Fibroblast of skin of left biceps (primary cell): ENCODE results near the gene IL1R2.
A peak's percentile ranks its signal among the peaks of the same experiment; 100 is the strongest.

Source experiments
- DNase-seq, 2 experiments: peaks; one replicate each; pipeline ENCODE4 v3.0.0-alpha.2; 2013; ENCODE audit warnings: low read depth in 2 of 2

The IL1R2 gene

GRCh38 chr2:102022884-102023539 is 31.3 kb downstream of the IL1R2 start:
- DNase-seq = no peak

- DNase-seq = no peak
Observed at GRCh38 chr2:102024410-102024809, 32.6 kb downstream of the IL1R2 start.

GRCh38 chr2:102025016-102025501 is 33.3 kb downstream of the IL1R2 start:
- DNase-seq = peak; percentile 59 to 68

GRCh38 chr2:102025583-102026267 is 34.0 kb downstream of the IL1R2 start:
- no peak for DNase-seq

GRCh38 chr2:102027036-102027980 is 35.5 kb downstream of the IL1R2 start:
- DNase-seq = peak; percentile 67 to 71

- DNase-seq = no peak
Observed at GRCh38 chr2:102028470-102028869, 36.7 kb downstream of the IL1R2 start.

GRCh38 chr2:102029405-102029804 is 37.6 kb downstream of the IL1R2 start:
- DNase-seq = no peak

GRCh38 chr2:102029952-102030351 is 38.2 kb downstream of the IL1R2 start:
- DNase-seq = no peak

- DNase-seq = no peak
Observed at GRCh38 chr2:102030502-102030854, 38.7 kb downstream of the IL1R2 start.

GRCh38 chr2:102030855-102031527 is 39.2 kb downstream of the IL1R2 start:
- no peak for DNase-seq

GRCh38 chr2:102032368-102033030 is 40.7 kb downstream of the IL1R2 start:
- DNase-seq = no peak

- peak; percentile 75 to 78 for DNase-seq
Observed at GRCh38 chr2:102033031-102033749, 41.4 kb downstream of the IL1R2 start.

- DNase-seq = no peak
Observed at GRCh38 chr2:102033750-102034682, 42.3 kb downstream of the IL1R2 start.

- no peak for DNase-seq
Observed at GRCh38 chr2:102034683-102035548, 43.2 kb downstream of the IL1R2 start.

- DNase-seq = no peak
Observed at GRCh38 chr2:102037681-102038080, 45.9 kb downstream of the IL1R2 start.

- no peak for DNase-seq
Observed at GRCh38 chr2:102040229-102040628, 48.5 kb downstream of the IL1R2 start.

- DNase-seq = no peak
Observed at GRCh38 chr2:102041351-102041750, 49.6 kb downstream of the IL1R2 start.
